Astrocyte of the cerebellum (primary cell): ENCODE results near the gene FLRT2.

Experiments
- DNase-seq: peaks from one replicate; pipeline ENCODE4 v3.0.0-alpha.2; 2011; ENCODE audit warnings: low read depth
- H3K4me3 ChIP-seq: 2 replicates; pipeline ENCODE4 v1.5.1; 2011; ENCODE audit warnings: mild to moderate bottlenecking, low read depth, low read length, moderate library complexity
- CTCF ChIP-seq: IDR thresholded peaks from 2 replicates; pipeline ENCODE4 v1.5.1; 2012; ENCODE audit warnings: low read length, low read depth, moderate library complexity, mild to moderate bottlenecking; ENCODE audit errors: missing control alignments
- in situ Hi-C: cut with HindIII; loops from 2 replicates; pipeline ENCODE4 v1.10.0; 2017; ENCODE audit warnings: low sequenced_read_pairs

FLRT2 gene

GRCh38 chr14:85663667-85664066 lies 133.7 kb downstream of the FLRT2 start:
- no peak for TF ChIP-seq CTCF
- H3K4me3 ChIP-seq, result no peak overlapping the region
- no peak for DNase-seq
- in situ Hi-C loops, result no loop called here

- H3K4me3 ChIP-seq, result no peak overlapping the region
- TF ChIP-seq CTCF, result no peak
- DNase-seq, result no peak
- in situ Hi-C loops, result no loop called here
These were observed 146.0 kb downstream of the FLRT2 start for GRCh38 chr14:85675957-85676356.

DNA sequence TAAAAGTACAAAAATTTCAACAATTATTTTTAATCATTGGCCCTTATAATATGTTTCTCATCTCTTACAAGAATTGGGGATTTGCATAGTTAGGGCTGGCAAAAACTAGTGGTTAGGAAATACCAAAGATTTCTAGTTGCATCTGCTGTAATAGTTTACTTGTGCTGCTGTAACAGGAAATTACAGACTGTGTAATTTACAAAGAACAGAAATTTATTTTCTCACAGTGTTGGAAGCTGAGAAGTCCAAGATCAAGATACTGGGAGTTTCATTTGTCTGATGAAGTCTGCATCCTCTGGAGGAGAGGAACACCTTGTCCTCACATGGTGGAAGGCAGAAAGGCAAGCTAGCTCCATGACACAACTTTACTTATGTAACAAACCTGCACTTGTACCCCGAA lies 157.0 kb downstream of the FLRT2 start:
- in situ Hi-C loops, result no loop called here
- no peak for TF ChIP-seq CTCF
- H3K4me3 ChIP-seq, result no peak overlapping the region
- no peak for DNase-seq

DNA sequence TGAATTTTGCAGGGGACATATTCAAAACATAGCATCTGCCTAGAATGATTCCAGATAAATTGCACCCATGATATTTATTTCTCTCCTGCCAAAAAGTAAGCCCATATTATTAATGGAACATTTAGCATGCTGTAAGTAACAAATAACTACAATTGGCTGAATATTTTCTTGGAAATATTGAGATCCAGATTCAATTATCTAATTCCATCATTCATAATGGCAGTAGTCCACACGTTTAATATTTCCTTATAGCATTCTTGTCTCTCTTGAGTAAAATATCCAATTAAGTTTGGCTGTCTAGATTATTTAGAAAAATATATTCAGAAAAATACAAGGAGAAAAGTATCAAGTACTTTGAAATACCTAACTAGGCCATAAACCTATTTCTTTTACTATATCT lies 157.5 kb downstream of the FLRT2 start:
- no peak for DNase-seq
- no peak for TF ChIP-seq CTCF
- in situ Hi-C loops, result no loop called here
- no peak overlapping the region for H3K4me3 ChIP-seq

- no peak for DNase-seq
- H3K4me3 ChIP-seq, result no peak overlapping the region
- in situ Hi-C loops, result no loop called here
- no peak for TF ChIP-seq CTCF
These were observed 158.1 kb downstream of the FLRT2 start for GRCh38 chr14:85688006-85688405.

- in situ Hi-C loops, result no loop called here
- DNase-seq, result no peak
- no peak overlapping the region for H3K4me3 ChIP-seq
- no peak for TF ChIP-seq CTCF
These were observed 165.4 kb downstream of the FLRT2 start for GRCh38 chr14:85695300-85695699.

GRCh38 chr14:85701116-85701515 lies 171.2 kb downstream of the FLRT2 start:
- in situ Hi-C loops, result no loop called here
- no peak overlapping the region for H3K4me3 ChIP-seq
- no peak for DNase-seq
- no peak for TF ChIP-seq CTCF
